ENCODE data around the gene ABLIM3. TPM values are rescaled to one million over a fixed set of nuclear protein-coding genes. Genes with fewer than 3 reads are reported as not detected.

The ABLIM3 gene
- total RNA-seq, 1 donor from 2014 or later: not detected

DNA sequence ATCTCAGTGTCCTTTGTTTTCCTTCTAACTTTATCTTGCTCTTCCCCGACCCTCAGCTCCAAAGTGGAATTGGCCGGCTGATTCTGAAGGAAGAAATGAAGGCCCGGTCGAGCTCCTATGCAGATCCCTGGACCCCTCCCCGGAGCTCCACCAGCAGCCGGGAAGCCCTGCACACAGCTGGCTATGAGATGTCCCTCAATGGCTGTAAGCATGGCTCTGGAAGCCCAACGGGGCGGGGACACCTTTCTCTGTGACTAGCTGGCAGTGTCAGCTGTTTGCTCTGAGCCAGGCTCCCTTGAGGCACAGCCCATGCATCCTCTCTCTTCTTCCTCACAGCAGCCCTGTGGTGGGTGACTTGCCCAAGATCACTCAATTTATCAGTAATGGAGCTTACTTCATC, 106.4 kb downstream of the ABLIM3 start:
- Histone ChIP-seq H3K36me3 (no peaks in the 10 kb centered on the region), H3K9me3 (ENCODE audit: low read depth) (no peaks in the 10 kb centered on the region), H3K4me2 (no peak overlapping the region), H3K27me3 (peaks cover 6% of the 10 kb centered on the region), H3F3A (ENCODE audit: low read depth) (no peaks in the 10 kb centered on the region), H3K4me3 (no peak overlapping the region), H3K9ac (no peak overlapping the region), H3K27ac (no peak overlapping the region), H4K20me1 (ENCODE audit: low read depth) (no peaks in the 10 kb centered on the region), H2AFZ (replicated peaks) (no peak overlapping the region), H3K4me1 (no peaks in the 10 kb centered on the region), H3K79me2 (ENCODE audit: low read depth) (no peaks in the 10 kb centered on the region)
- peaks cover 2% of the 10 kb centered on the region for H3K27me3 Mint-ChIP-seq (ENCODE audit: insufficient read depth, low read depth)
- no peaks in the 10 kb centered on the region for H3K4me1 Mint-ChIP-seq
- no peaks in the 10 kb centered on the region for H3K36me3 Mint-ChIP-seq
- peaks cover 3% of the 10 kb centered on the region for H3K9me3 Mint-ChIP-seq
- TF ChIP-seq, protein P1, sequence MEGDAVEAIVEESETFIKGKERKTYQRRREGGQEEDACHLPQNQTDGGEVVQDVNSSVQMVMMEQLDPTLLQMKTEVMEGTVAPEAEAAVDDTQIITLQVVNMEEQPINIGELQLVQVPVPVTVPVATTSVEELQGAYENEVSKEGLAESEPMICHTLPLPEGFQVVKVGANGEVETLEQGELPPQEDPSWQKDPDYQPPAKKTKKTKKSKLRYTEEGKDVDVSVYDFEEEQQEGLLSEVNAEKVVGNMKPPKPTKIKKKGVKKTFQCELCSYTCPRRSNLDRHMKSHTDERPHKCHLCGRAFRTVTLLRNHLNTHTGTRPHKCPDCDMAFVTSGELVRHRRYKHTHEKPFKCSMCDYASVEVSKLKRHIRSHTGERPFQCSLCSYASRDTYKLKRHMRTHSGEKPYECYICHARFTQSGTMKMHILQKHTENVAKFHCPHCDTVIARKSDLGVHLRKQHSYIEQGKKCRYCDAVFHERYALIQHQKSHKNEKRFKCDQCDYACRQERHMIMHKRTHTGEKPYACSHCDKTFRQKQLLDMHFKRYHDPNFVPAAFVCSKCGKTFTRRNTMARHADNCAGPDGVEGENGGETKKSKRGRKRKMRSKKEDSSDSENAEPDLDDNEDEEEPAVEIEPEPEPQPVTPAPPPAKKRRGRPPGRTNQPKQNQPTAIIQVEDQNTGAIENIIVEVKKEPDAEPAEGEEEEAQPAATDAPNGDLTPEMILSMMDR (IDR thresholded peaks at IDR 0.05): no peak
- TF ChIP-seq EZH2phosphoT487 (IDR thresholded peaks at IDR 0.05) (no peak), EZH2 (IDR thresholded peaks at IDR 0.05) (no peak)
- no peak overlapping the region for H3K27ac Mint-ChIP-seq
- DNase-seq (ENCODE audit: low spot score): no peak
- no peak overlapping the region for H3K4me3 Mint-ChIP-seq

DNA sequence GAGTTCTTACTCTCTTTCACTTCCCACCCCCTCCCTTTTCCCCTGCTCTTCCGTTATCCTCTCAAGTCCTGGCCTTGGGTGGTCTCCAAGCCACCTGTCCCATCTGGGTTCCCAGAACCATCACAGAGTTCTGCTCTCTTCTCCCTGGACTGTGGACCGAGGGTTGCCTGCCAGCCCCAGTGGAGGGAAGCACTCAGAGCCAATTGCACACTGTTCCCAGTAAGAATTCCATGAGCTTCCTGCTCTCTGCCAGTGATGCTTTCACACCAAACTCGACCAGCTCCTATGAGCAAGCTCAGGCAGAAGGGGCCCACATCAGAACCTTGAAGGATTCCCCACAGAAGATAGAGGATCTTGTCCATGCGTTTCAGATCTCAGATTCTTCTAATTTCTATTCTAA, 110.3 kb downstream of the ABLIM3 start:
- no peak for TF ChIP-seq EZH2 (IDR thresholded peaks at IDR 0.05)
- TF ChIP-seq EZH2phosphoT487 (IDR thresholded peaks at IDR 0.05): no peak
- TF ChIP-seq, protein P1 (IDR thresholded peaks at IDR 0.05): no peak
- no peaks in the 10 kb centered on the region for H3K27me3 Mint-ChIP-seq (ENCODE audit: insufficient read depth, low read depth)
- Histone ChIP-seq H3K4me3 (no peak overlapping the region), H3F3A (ENCODE audit: low read depth) (no peaks in the 10 kb centered on the region), H3K4me2 (no peak overlapping the region), H3K27me3 (peaks cover 6% of the 10 kb centered on the region), H3K4me1 (no peaks in the 10 kb centered on the region), H3K9ac (no peak overlapping the region), H2AFZ (replicated peaks) (no peak overlapping the region), H3K79me2 (ENCODE audit: low read depth) (no peaks in the 10 kb centered on the region), H3K9me3 (ENCODE audit: low read depth) (no peaks in the 10 kb centered on the region), H3K27ac (no peak overlapping the region), H3K36me3 (no peaks in the 10 kb centered on the region), H4K20me1 (ENCODE audit: low read depth) (no peaks in the 10 kb centered on the region)
- H3K4me1 Mint-ChIP-seq: no peaks in the 10 kb centered on the region
- H3K36me3 Mint-ChIP-seq: no peaks in the 10 kb centered on the region
- DNase-seq (ENCODE audit: low spot score): no peak
- no peak overlapping the region for H3K4me3 Mint-ChIP-seq
- H3K9me3 Mint-ChIP-seq: peaks cover 3% of the 10 kb centered on the region
- H3K27ac Mint-ChIP-seq: no peak overlapping the region

DNA sequence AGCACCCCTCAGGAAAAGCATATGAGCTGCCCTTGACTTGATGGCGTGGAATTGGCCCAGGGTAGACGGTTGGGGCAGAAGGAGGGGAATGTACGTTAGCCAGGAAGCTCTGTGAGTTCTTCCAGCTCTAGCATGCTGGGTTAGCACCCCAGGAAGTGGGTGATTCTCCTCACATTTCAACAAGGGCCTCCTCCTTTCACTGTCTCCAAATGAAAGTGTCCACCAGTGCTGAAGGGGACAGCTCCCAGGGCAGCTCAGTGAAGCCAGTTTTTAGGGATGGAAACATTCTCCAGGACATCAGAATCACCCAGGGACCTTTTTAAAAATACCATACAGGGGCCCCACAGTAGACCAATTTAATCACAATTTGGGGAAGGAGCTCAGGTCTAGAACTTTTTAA, 113.2 kb downstream of the ABLIM3 start:
- Histone ChIP-seq H3K4me1 (no peaks in the 10 kb centered on the region), H4K20me1 (ENCODE audit: low read depth) (no peaks in the 10 kb centered on the region), H3K4me2 (no peak overlapping the region), H3K4me3 (no peak overlapping the region), H2AFZ (replicated peaks) (no peak overlapping the region), H3F3A (ENCODE audit: low read depth) (no peaks in the 10 kb centered on the region), H3K36me3 (no peaks in the 10 kb centered on the region), H3K27ac (no peak overlapping the region), H3K9me3 (ENCODE audit: low read depth) (no peaks in the 10 kb centered on the region), H3K9ac (no peak overlapping the region), H3K27me3 (peaks cover 17% of the 10 kb centered on the region), H3K79me2 (ENCODE audit: low read depth) (no peaks in the 10 kb centered on the region)
- Mint-ChIP-seq H3K36me3 (no peaks in the 10 kb centered on the region), H3K9me3 (no peaks in the 10 kb centered on the region), H3K4me3 (no peak overlapping the region), H3K27ac (no peak overlapping the region), H3K27me3 (ENCODE audit: insufficient read depth, low read depth) (no peaks in the 10 kb centered on the region), H3K4me1 (no peaks in the 10 kb centered on the region)
- DNase-seq (ENCODE audit: low spot score): peak; percentile 52
- TF ChIP-seq EZH2phosphoT487 (IDR thresholded peaks at IDR 0.05): no peak

DNA sequence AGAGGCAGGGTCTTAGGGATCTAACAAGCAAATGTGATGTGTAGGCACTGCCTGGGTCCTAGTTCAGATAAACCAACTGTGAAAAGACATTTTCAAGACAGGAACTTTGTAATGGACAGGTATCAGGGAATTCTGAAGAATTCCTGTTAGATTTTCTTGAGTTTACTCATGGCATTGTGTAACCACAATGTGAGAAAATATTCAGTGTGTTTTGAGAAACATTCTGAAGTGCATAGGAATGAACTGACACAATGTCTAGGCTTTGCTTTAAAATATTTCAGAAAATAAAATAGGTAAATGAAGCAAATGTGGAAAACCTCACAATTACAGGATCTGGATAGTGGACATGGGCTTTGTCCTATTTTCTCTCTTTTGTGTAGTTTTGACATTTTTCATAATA, 115.2 kb downstream of the ABLIM3 start:
- Histone ChIP-seq H3K4me3 (no peak overlapping the region), H3K4me2 (no peak overlapping the region), H4K20me1 (ENCODE audit: low read depth) (no peaks in the 10 kb centered on the region), H3K36me3 (no peaks in the 10 kb centered on the region), H3K4me1 (no peaks in the 10 kb centered on the region), H3K79me2 (ENCODE audit: low read depth) (no peaks in the 10 kb centered on the region), H3K9me3 (ENCODE audit: low read depth) (no peaks in the 10 kb centered on the region), H3F3A (ENCODE audit: low read depth) (no peaks in the 10 kb centered on the region), H3K9ac (no peak overlapping the region), H3K27ac (no peak overlapping the region), H2AFZ (replicated peaks) (no peak overlapping the region), H3K27me3 (peaks cover 26% of the 10 kb centered on the region)
- Mint-ChIP-seq H3K4me3 (no peak overlapping the region), H3K27ac (no peak overlapping the region), H3K9me3 (no peaks in the 10 kb centered on the region), H3K36me3 (no peaks in the 10 kb centered on the region), H3K4me1 (no peaks in the 10 kb centered on the region), H3K27me3 (ENCODE audit: insufficient read depth, low read depth) (peaks cover 4% of the 10 kb centered on the region)
- no peak for DNase-seq (ENCODE audit: low spot score)
- TF ChIP-seq EZH2phosphoT487 (IDR thresholded peaks at IDR 0.05) (no peak), EZH2 (IDR thresholded peaks at IDR 0.05) (no peak)
- TF ChIP-seq, protein P1 (IDR thresholded peaks at IDR 0.05): no peak
